ENCODE measurements around the gene FAM181B. TPM values are rescaled to one million over a fixed set of nuclear protein-coding genes. Genes with fewer than 3 reads are reported as not detected.

The FAM181B gene, protein sequence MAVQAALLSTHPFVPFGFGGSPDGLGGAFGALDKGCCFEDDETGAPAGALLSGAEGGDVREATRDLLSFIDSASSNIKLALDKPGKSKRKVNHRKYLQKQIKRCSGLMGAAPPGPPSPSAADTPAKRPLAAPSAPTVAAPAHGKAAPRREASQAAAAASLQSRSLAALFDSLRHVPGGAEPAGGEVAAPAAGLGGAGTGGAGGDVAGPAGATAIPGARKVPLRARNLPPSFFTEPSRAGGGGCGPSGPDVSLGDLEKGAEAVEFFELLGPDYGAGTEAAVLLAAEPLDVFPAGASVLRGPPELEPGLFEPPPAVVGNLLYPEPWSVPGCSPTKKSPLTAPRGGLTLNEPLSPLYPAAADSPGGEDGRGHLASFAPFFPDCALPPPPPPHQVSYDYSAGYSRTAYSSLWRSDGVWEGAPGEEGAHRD
- polyA plus RNA-seq, result 0.78 and 1.6 TPM in 2 replicates

DNA sequence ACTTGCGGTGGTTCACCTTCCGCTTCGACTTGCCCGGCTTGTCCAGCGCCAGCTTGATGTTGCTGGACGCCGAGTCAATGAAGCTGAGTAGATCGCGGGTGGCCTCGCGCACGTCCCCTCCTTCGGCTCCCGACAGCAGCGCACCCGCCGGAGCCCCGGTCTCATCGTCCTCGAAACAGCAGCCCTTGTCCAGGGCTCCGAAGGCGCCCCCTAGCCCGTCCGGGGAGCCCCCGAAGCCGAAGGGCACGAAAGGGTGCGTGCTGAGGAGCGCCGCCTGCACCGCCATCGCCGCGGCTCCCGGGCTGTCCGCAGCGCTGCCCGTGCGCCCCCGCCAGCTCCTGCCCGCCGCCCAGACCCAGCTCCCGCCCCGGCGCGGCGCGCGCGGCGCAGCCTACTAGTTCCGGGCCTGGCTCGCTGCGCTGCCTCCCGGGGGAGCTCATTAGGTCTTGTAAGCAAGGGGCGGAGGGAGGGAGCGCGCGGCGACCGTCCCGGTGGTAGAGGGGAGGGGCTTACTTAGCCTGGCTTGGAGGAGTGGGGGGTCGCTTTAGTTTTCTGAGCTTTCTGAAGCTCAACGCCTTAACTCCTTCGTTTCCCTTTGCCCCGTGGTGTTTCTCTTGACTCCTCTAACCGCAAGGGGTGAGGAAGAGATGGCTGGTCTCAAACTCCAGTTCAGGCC is at the start of gene FAM181B:
FAM181B (minus strand) TSS at position 421 of the 676 bp plus-strand sequence; CDS start at position 286, 135 bp downstream.

Other genes with a start within 250 kb of the FAM181B start
- gene PRCP, start 166.6 kb upstream of the FAM181B start, polyA plus RNA-seq, result 224 and 246 TPM in 2 replicates
- gene DDIAS, start 167.9 kb upstream of the FAM181B start, polyA plus RNA-seq, result 2.5 TPM in 1 of 2 replicates, not detected in the other